ENCODE measurements around the gene PDE3B.
A peak's percentile ranks its signal among the peaks of the same experiment; 100 is the strongest.

PDE3B gene

GRCh38 chr11:14894657-14895598, 251.3 kb downstream of the PDE3B start:
- DNase-seq (ENCODE audit: low spot score), result no peak
- TF ChIP-seq CTCF (IDR thresholded peaks at IDR 0.05; ENCODE audit: extremely low read depth, missing control alignments), result no peak

GRCh38 chr11:14898355-14898754, 254.8 kb downstream of the PDE3B start:
- no peak for TF ChIP-seq CTCF (IDR thresholded peaks at IDR 0.05; ENCODE audit: extremely low read depth, missing control alignments)
- DNase-seq (ENCODE audit: low spot score), result no peak

GRCh38 chr11:14898906-14899305, 255.3 kb downstream of the PDE3B start:
- no peak for DNase-seq (ENCODE audit: low spot score)
- no peak for TF ChIP-seq CTCF (IDR thresholded peaks at IDR 0.05; ENCODE audit: extremely low read depth, missing control alignments)

GRCh38 chr11:14902650-14903350, 259.2 kb downstream of the PDE3B start:
- TF ChIP-seq CTCF (IDR thresholded peaks at IDR 0.05; ENCODE audit: extremely low read depth, missing control alignments), result no peak
- no peak for DNase-seq (ENCODE audit: low spot score)

GRCh38 chr11:14904745-14905103, 261.1 kb downstream of the PDE3B start:
- DNase-seq (ENCODE audit: low spot score), result peak; percentile 79
- peak; percentile 68 for TF ChIP-seq CTCF (IDR thresholded peaks at IDR 0.05; ENCODE audit: extremely low read depth, missing control alignments)

- no peak for TF ChIP-seq CTCF (IDR thresholded peaks at IDR 0.05; ENCODE audit: extremely low read depth, missing control alignments)
- DNase-seq (ENCODE audit: low spot score), result peak; percentile 70
These were observed 261.8 kb downstream of the PDE3B start for GRCh38 chr11:14905104-14906033.
